ENCODE results near the gene AGAP1.

AGAP1 gene

GRCh38 chr2:235958221-235958930 lies 464.5 kb downstream of the AGAP1 start:
- no peak overlapping the region for H3K4me3 ChIP-seq (ENCODE audit: low read depth, low read length)
- DNase-seq (ENCODE audit: low read depth), result no peak
- TF ChIP-seq CTCF (IDR thresholded peaks at IDR 0.05; ENCODE audit: low read depth, low read length, missing control alignments), result no peak

- no peak overlapping the region for H3K4me3 ChIP-seq (ENCODE audit: low read depth, low read length)
- no peak for TF ChIP-seq CTCF (IDR thresholded peaks at IDR 0.05; ENCODE audit: low read depth, low read length, missing control alignments)
- DNase-seq (ENCODE audit: low read depth), result no peak
Measured at GRCh38 chr2:235958931-235959410, 465.1 kb downstream of the AGAP1 start.

GRCh38 chr2:235960011-235960715 lies 466.3 kb downstream of the AGAP1 start:
- TF ChIP-seq CTCF (IDR thresholded peaks at IDR 0.05; ENCODE audit: low read depth, low read length, missing control alignments), result no peak
- DNase-seq (ENCODE audit: low read depth), result no peak
- H3K4me3 ChIP-seq (ENCODE audit: low read depth, low read length), result no peak overlapping the region

GRCh38 chr2:235960716-235961640 lies 467.1 kb downstream of the AGAP1 start:
- no peak overlapping the region for H3K4me3 ChIP-seq (ENCODE audit: low read depth, low read length)
- TF ChIP-seq CTCF (IDR thresholded peaks at IDR 0.05; ENCODE audit: low read depth, low read length, missing control alignments), result no peak
- no peak for DNase-seq (ENCODE audit: low read depth)

- no peak overlapping the region for H3K4me3 ChIP-seq (ENCODE audit: low read depth, low read length)
- TF ChIP-seq CTCF (IDR thresholded peaks at IDR 0.05; ENCODE audit: low read depth, low read length, missing control alignments), result no peak
- DNase-seq (ENCODE audit: low read depth), result no peak
Measured at GRCh38 chr2:235961711-235962110, 467.9 kb downstream of the AGAP1 start.

GRCh38 chr2:235963853-235964577 lies 470.2 kb downstream of the AGAP1 start:
- H3K4me3 ChIP-seq (ENCODE audit: low read depth, low read length), result no peak overlapping the region
- TF ChIP-seq CTCF (IDR thresholded peaks at IDR 0.05; ENCODE audit: low read depth, low read length, missing control alignments), result no peak

More at GRCh38 chr2:235963853-235964577, 470.2 kb downstream of the AGAP1 start:
- DNase-seq (ENCODE audit: low read depth), result no peak

Measured in GM12864 (cell line).